SH-SY5Y (cell line): ENCODE measurements around the gene FBN1.

Source experiments
- GATA2 ChIP-seq: IDR thresholded peaks from 2 replicates; pipeline ENCODE4 v1.6.1; 2011; ENCODE audit warnings: mild to moderate bottlenecking, low read depth, low read length
- GATA3 ChIP-seq: IDR thresholded peaks from 2 replicates; pipeline ENCODE4 v1.6.1; 2011; ENCODE audit warnings: low read depth, mild to moderate bottlenecking, low read length, moderate library complexity

GRCh38 chr15:48527517-48527916, 118.0 kb downstream of the FBN1 start:
- TF ChIP-seq GATA2: no peak
- no peak for TF ChIP-seq GATA3
